CD1c-positive myeloid dendritic cell (primary cell): Measurements from ENCODE around the gene TRPM2.
A peak's percentile ranks its signal among the peaks of the same experiment; 100 is the strongest.
"Not testable (repeated sequence)": the region's sequence is repeated elsewhere in the genome, so short reads cannot be mapped to it uniquely, and the experiment has no call there.

Source experiments
- DNase-seq: peaks from one replicate; pipeline ENCODE4 v3.0.0-alpha.2; 2016; ENCODE audit errors: extremely low spot score

The TRPM2 gene

GRCh38 chr21:44415073-44416025, 61.9 kb downstream of the TRPM2 start:
- no peak for DNase-seq

GRCh38 chr21:44416193-44416592, 62.8 kb downstream of the TRPM2 start:
- DNase-seq, result no peak

GRCh38 chr21:44417621-44418107, 64.2 kb downstream of the TRPM2 start:
- not testable (repeated sequence) for DNase-seq

GRCh38 chr21:44418108-44418875, 64.9 kb downstream of the TRPM2 start:
- DNase-seq, result no peak

GRCh38 chr21:44418876-44419230, 65.4 kb downstream of the TRPM2 start:
- DNase-seq, result no peak

- no peak for DNase-seq
Measured at GRCh38 chr21:44419679-44420078, 66.3 kb downstream of the TRPM2 start.

GRCh38 chr21:44420416-44421205, 67.2 kb downstream of the TRPM2 start:
- DNase-seq, result no peak

- DNase-seq, result no peak
Measured at GRCh38 chr21:44421901-44422840, 68.8 kb downstream of the TRPM2 start.

- no peak for DNase-seq
Measured at GRCh38 chr21:44423312-44423821, 69.9 kb downstream of the TRPM2 start.

- DNase-seq, result no peak
Measured at GRCh38 chr21:44423941-44424607, 70.7 kb downstream of the TRPM2 start.

GRCh38 chr21:44424608-44425306, 71.3 kb downstream of the TRPM2 start:
- DNase-seq, result no peak

GRCh38 chr21:44425307-44425894, 72.0 kb downstream of the TRPM2 start:
- no peak for DNase-seq

GRCh38 chr21:44425895-44426662, 72.7 kb downstream of the TRPM2 start:
- DNase-seq, result no peak

- DNase-seq, result no peak
Measured at GRCh38 chr21:44426663-44427191, 73.3 kb downstream of the TRPM2 start.

GRCh38 chr21:44427241-44428120, 74.1 kb downstream of the TRPM2 start:
- DNase-seq, result no peak

- DNase-seq, result peak; percentile 50
Measured at GRCh38 chr21:44428281-44428960, 75.0 kb downstream of the TRPM2 start.
